Stimulated activated memory B cell treated with anti-CD40 and anti-IgM and Interleukin-4, amounts not matched to agents 10 μg/mL and 1 μg/mL and 100 μg/mL, for 72 hours (primary cell): Measurements from ENCODE around the gene MSL3.

Source experiments
- ATAC-seq: fragments of 150-1000 bp; cut with Tn5 transposase; 2 replicates; pipeline ENCODE4 v1.10.0; 2021
- H3K27ac Mint-ChIP-seq: one replicate; pipeline ENCODE4 v1.8.0; 2022; ENCODE audit warnings: mild to moderate bottlenecking, mixed read lengths
- H3K27me3 Mint-ChIP-seq: one replicate; pipeline ENCODE4 v1.8.0; 2022; ENCODE audit warnings: mixed read lengths
- H3K36me3 Mint-ChIP-seq: one replicate; pipeline ENCODE4 v1.8.0; 2022; ENCODE audit warnings: mixed read lengths
- H3K4me1 Mint-ChIP-seq: one replicate; pipeline ENCODE4 v1.8.0; 2022; ENCODE audit warnings: mixed read lengths
- H3K4me3 Mint-ChIP-seq: one replicate; pipeline ENCODE4 v1.8.0; 2022; ENCODE audit warnings: mild to moderate bottlenecking, moderate library complexity, mixed read lengths
- H3K9me3 Mint-ChIP-seq: one replicate; pipeline ENCODE4 v1.8.0; 2022; ENCODE audit warnings: mixed read lengths

Gene MSL3

DNA sequence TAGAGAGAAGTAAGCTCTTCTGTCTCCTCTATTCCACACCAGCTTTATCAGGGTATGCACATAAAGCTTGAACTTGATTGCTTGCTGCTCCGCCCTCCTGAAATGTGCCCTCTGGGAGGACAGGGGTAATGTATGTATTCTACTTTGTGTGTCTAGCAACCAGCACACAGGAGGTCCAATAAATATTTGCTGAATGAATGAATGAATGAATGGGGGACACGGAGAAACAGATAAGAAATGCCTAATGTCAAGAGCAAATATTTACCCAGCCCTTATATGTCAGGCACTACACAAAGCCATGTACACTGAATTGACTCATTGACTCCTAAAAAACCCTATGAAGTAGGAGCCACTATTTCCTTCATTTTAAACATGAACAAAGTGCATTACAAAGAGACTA is 2.3 kb upstream of the MSL3 start:
- Mint-ChIP-seq H3K27me3 (no peaks in the 10 kb centered on the region), H3K27ac (no peak overlapping the region), H3K4me1 (peaks cover 9% of the 10 kb centered on the region), H3K4me3 (no peak overlapping the region), H3K9me3 (no peaks in the 10 kb centered on the region), H3K36me3 (peaks cover under 1% of the 10 kb centered on the region)
- ATAC-seq = no peak

DNA sequence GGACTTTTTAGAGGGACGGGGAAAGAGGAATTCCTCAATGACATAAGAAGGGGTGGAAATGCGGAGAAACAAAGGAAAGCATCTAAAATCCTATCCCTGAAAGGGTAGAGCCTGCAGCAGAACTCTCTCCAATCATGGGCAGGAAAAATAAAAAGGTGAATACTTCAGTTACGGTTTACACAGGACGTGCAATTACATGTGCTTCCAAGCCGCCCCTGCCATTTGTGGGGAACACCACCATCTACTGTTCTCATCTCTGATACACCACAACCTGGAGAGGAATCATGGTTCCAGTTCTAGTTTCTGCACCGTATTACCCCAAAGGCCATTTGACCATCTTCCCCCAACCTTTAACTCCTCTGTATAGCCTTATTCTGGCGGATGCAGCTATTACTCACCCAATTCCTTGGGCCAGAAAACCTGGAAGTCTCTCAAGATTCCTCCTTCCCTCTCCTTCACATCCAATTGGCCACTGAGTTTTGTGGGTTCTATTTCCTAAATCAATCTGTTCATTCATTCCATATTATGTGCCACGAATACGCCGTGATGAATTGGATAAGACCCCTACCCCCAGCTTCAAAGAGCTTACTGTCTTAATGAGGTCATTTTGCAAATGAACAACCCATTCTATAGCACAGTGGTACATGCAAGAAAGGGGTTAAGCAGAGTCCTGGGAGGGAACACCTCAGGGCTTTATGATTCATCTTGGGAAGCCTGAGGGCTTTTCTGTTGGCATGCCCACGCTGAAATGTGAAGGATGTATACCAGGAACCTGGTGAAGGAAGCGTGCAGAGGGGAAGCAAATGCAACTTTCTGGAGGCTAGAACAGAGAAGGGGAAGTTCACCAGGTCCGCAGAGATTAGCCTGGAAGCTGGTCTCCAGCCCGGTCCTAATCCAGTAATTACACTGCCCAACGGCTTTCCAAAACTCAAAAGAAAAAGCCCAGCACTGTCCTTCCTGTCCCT is 1.4 kb upstream of the MSL3 start:
- H3K4me1 Mint-ChIP-seq = peaks cover 14% of the 10 kb centered on the region
- peaks cover 7% of the 10 kb centered on the region for H3K36me3 Mint-ChIP-seq
- H3K27ac Mint-ChIP-seq = peak overlapping the region; percentile 64
- H3K9me3 Mint-ChIP-seq = no peaks in the 10 kb centered on the region
- no peaks in the 10 kb centered on the region for H3K27me3 Mint-ChIP-seq
- ATAC-seq = no peak
- peak overlapping the region; percentile 75 for H3K4me3 Mint-ChIP-seq

DNA sequence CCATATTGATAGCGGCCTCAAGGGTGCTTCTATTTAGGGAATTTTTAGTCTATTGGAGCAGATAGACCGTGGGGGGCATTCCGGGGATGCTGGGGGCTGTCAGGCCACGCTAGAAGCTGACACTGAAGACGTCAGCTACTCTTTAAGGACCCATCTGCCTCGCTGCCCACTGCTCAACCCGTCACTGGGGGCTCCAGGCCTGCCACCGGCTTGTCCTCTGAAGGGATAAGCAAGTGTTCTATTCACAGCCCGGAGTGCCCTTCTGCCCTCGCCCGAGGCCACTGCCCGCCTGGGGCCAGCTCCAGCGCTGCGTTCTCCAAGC is 679 bp upstream of the MSL3 start:
- peaks cover 19% of the 10 kb centered on the region for H3K4me1 Mint-ChIP-seq
- no peak for ATAC-seq
- peak overlapping the region; percentile 64 for H3K27ac Mint-ChIP-seq
- H3K36me3 Mint-ChIP-seq = peaks cover 7% of the 10 kb centered on the region
- no peaks in the 10 kb centered on the region for H3K27me3 Mint-ChIP-seq
- peak overlapping the region; percentile 75 for H3K4me3 Mint-ChIP-seq
- no peaks in the 10 kb centered on the region for H3K9me3 Mint-ChIP-seq

DNA sequence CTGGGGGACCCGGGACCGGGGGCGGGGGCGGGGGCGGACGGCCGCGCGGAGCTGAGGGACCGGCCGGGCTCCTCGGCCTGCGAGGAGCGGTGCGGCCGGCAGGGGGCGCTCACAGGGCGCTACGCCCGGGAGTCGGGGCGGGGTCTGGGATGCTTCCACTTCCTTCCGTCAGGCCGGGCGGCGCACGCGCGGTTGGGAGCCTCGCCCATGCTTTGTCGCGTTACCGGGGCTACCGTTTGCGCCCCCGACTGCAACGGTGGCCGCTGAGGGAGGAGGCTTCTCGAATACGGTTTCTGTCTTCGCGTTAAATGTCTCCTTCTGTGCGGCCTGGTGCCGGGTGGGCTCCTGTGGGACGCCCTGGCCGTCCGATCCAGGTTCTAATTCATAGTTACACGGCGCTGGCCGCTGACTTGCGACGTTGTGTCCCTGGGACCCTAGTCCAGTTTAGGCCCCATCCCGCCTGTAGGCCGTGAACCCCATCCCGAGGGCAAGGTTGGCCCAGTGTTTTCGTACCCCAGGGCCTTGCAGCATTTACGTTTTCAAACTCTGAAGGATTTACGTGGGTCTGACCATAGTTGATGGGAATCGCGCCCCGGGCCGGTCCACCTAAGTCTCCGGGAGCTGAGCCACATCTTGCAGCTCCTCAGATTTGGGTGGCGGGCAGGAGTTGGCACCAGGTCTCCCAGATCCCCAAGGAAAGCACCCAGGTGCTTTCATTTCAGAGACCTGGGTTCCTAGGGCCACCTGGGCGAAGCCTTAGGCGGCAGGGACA is 549 bp downstream of the MSL3 start:
- H3K27ac Mint-ChIP-seq = peak overlapping the region; percentile 88
- no peaks in the 10 kb centered on the region for H3K27me3 Mint-ChIP-seq
- H3K36me3 Mint-ChIP-seq = peaks cover 9% of the 10 kb centered on the region
- H3K4me3 Mint-ChIP-seq = peak overlapping the region; percentile 96
- ATAC-seq = peak; percentile 80
- H3K9me3 Mint-ChIP-seq = no peaks in the 10 kb centered on the region
- H3K4me1 Mint-ChIP-seq = peaks cover 24% of the 10 kb centered on the region

DNA sequence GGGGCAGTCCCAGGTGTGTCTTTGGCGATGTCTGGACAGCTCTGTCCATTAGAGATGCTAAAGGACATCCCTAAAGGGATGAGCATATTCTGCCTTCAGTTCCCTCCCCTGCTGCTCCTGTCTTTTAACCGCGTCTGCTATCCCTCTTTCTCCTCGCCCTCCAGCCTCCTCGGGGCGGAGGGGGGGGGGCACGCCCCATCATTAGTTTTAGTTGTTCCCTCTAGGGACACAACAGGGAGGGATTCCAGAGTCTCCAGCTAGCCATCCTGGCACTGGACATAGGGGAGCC is 1.1 kb downstream of the MSL3 start:
- peak overlapping the region; percentile 96 for H3K4me3 Mint-ChIP-seq
- H3K4me1 Mint-ChIP-seq = peaks cover 30% of the 10 kb centered on the region
- H3K27ac Mint-ChIP-seq = peak overlapping the region; percentile 88
- H3K27me3 Mint-ChIP-seq = no peaks in the 10 kb centered on the region
- no peak for ATAC-seq
- no peaks in the 10 kb centered on the region for H3K9me3 Mint-ChIP-seq
- H3K36me3 Mint-ChIP-seq = peaks cover 14% of the 10 kb centered on the region

DNA sequence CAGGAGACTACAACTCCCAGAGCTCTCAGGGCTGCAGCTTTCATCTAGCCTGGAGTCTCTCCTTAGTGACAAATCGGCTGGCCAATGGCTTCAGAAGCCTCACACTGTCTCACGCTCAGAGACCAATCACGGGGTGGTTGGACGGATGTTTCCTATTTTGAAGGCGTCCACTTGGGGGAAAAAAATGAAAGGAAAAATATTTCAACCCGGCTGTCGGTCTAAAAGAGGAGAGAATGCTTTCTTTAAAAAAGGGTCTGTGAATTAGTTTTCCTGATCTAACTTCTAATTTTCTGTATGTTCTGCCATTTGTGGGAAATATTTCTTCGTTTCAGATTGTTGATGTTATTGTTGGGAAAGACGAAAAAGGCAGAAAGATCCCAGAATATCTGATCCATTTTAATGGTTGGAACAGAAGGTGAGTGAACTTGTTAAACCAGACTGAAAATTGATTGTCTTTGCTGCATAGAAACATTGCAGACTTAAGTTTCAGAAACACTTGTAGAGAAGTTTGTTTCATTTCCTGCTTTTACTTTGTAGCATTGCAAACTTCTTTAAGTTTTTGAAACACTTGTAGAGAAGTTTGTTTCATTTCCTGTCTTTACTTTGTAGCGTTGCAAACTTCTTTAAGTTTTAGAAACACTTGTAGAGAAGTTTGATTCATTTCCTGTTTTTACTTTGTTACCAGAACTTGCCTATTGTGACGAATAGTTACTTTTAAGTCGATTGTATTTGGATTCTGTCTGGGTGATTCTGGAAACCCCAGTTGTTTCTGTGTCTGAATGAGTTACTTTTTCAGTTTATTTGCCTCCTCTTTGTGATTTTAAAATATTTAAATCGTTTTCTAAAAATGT is 1.6 kb downstream of the MSL3 start:
- H3K4me1 Mint-ChIP-seq = peaks cover 35% of the 10 kb centered on the region
- H3K36me3 Mint-ChIP-seq = peaks cover 19% of the 10 kb centered on the region
- ATAC-seq = peak; percentile 91
- H3K27ac Mint-ChIP-seq = peak overlapping the region; percentile 88
- peak overlapping the region; percentile 96 for H3K4me3 Mint-ChIP-seq
- H3K27me3 Mint-ChIP-seq = no peaks in the 10 kb centered on the region
- no peaks in the 10 kb centered on the region for H3K9me3 Mint-ChIP-seq

DNA sequence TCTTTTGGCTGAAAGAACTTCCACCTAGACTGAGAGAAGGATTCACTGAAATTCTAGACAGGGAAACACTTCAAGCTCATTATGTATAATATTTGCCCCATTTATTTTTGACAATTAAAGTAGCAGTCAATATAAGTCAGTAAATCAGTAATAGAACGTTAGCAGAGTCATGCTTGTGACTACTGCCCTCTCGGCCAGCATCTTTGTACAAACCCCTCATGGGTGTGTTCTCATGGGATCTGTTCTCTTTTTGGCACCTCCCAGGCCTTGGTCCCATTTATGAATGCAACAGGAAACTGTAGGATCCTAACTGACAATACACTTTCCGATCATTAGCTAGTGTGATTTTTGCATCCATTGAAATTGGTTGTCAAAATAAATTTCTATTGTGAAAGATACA is 2.9 kb downstream of the MSL3 start:
- Mint-ChIP-seq H3K4me1 (peaks cover 42% of the 10 kb centered on the region), H3K36me3 (peaks cover 27% of the 10 kb centered on the region)
- ATAC-seq = no peak

DNA sequence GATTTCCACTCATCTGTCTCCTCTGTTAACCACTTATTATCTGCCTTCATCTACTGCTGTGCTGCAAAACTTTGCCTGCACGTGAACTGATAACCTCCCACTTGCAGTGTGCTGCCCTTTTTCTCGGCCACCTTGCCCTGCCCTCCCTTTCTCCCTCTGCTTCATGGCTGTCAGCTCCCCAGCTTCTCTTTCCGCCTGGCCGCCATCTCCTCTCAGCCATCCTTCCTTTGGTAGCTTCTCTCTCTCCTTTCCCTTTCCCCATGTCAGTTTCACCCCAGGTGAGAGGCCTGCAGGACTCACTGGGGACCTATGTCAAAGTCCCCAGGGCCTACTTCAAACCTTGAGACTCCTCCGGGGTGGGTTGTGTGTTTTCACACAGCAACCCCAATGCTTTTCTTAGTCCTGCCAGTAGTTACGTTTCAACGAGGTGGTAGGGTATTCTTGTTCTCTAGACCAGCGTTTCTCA is 6.6 kb downstream of the MSL3 start:
- Mint-ChIP-seq H3K36me3 (peaks cover 40% of the 10 kb centered on the region), H3K4me3 (peak overlapping the region; percentile 38), H3K27me3 (no peaks in the 10 kb centered on the region), H3K27ac (peak overlapping the region; percentile 81), H3K4me1 (peaks cover 40% of the 10 kb centered on the region), H3K9me3 (no peaks in the 10 kb centered on the region)
- ATAC-seq = no peak

More for the DNA sequence above, 2.9 kb downstream of the MSL3 start:
- Mint-ChIP-seq H3K27me3 (no peaks in the 10 kb centered on the region), H3K27ac (peak overlapping the region; percentile 88), H3K4me3 (peak overlapping the region; percentile 39), H3K9me3 (no peaks in the 10 kb centered on the region)

DNA sequence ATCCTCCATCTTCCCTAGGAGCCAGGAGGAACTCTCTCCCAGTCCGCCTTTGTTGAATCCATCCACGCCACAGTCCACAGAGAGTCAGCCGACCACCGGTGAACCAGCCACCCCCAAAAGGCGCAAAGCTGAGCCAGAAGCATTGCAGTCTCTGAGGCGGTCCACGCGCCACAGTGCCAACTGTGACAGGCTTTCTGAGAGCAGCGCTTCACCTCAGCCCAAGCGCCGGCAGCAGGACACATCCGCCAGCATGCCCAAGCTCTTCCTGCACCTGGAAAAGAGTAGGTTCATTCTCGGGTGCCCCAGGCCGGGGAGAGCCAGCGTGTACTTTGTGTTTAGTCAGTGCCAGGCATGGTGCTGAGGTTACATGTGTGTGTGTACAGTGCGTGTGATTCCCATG is 7.4 kb downstream of the MSL3 start:
- Mint-ChIP-seq H3K36me3 (peaks cover 40% of the 10 kb centered on the region), H3K27ac (peak overlapping the region; percentile 81), H3K4me1 (peaks cover 40% of the 10 kb centered on the region), H3K9me3 (no peaks in the 10 kb centered on the region), H3K27me3 (no peaks in the 10 kb centered on the region), H3K4me3 (no peak overlapping the region)
- ATAC-seq = no peak

DNA sequence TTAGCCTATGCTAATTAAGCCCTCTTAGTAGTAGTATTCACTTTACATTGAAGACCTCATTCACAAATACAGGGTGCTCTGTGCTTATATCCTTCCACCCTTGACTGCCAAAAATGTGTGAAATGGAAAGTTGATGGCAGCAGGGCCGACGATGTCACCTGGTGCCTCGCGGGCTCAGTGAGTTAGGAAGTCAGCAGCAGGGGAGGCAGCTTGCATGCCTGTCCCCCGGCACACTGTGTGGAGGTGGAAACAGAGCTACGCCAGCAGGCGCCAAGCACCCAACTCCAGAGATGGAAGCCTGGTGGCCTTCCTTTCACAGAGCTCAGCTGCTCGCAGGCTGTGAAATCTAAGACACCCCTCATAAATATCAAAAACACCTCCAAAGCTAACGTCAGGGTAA is 8.4 kb downstream of the MSL3 start:
- Mint-ChIP-seq H3K9me3 (no peaks in the 10 kb centered on the region), H3K4me3 (no peak overlapping the region), H3K36me3 (peaks cover 34% of the 10 kb centered on the region), H3K27me3 (no peaks in the 10 kb centered on the region), H3K27ac (no peak overlapping the region), H3K4me1 (peaks cover 35% of the 10 kb centered on the region)
- ATAC-seq = no peak

DNA sequence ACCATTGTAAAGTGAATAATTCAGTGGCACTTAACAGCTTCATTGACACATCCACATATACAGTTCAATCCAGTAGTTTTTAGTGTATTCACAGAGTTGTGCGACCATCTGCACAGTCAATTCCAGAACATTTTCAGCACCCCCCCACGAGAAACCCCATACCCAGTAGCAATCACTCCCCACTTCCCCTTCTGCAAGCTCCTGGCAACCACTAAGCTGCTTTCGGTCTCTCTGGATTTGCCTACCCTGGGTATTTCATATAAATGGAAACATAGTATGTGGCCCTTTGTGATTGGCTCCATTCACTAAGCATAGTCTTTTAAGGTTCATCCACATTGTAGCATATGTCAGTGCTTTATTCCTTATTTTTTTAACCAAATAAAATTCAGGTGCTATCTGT is 10.0 kb downstream of the MSL3 start:
- Mint-ChIP-seq H3K27me3 (no peaks in the 10 kb centered on the region), H3K4me3 (no peak overlapping the region), H3K9me3 (no peaks in the 10 kb centered on the region), H3K36me3 (peaks cover 34% of the 10 kb centered on the region), H3K27ac (peak overlapping the region; percentile 46), H3K4me1 (peaks cover 30% of the 10 kb centered on the region)
- peak; percentile 82 for ATAC-seq

DNA sequence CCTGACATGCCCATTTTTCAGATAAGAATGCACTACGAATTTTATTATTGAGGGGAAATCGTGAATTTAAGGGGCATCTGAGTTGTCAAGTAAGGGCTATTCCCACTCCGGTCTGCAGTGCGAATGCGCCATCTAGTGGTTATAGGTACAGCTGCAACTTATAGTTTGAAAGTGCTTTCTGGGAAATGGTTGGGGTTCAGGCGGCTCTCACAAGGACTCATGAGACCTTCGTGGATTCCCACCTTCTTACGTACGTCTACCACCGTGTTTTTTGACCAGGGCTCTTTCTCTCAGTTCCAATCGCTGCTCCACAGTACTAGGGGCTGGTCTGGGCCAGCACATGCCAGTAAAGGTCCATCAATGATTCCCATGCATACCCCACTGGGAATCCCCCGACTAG is 12.3 kb downstream of the MSL3 start:
- no peak overlapping the region for H3K4me3 Mint-ChIP-seq
- peak; percentile 67 for ATAC-seq
- H3K4me1 Mint-ChIP-seq = peaks cover 7% of the 10 kb centered on the region
- H3K27me3 Mint-ChIP-seq = no peaks in the 10 kb centered on the region
- peak overlapping the region; percentile 69 for H3K27ac Mint-ChIP-seq
- no peaks in the 10 kb centered on the region for H3K9me3 Mint-ChIP-seq
- H3K36me3 Mint-ChIP-seq = peaks cover 33% of the 10 kb centered on the region

DNA sequence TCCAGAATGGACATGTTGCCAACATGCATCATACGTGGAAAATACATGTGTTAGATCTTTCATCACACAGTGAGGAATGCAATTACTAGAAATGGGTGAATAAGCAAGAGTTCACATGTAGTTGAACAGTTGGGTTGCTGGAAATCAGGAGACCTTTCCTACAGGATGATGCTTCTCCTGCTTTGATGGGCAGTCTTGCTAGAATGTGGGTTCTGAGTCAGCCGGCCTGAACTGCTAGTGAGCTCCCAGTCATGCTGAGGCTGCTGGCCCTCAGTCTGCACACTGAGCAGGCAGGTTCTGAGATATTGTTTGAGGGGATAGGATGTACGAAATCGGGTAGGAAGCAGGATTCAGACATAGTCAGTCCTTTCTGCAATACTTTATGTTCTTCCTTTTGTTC is 20.2 kb downstream of the MSL3 start:
- H3K9me3 Mint-ChIP-seq = no peaks in the 10 kb centered on the region
- no peak for ATAC-seq
- no peaks in the 10 kb centered on the region for H3K27me3 Mint-ChIP-seq
- no peak overlapping the region for H3K27ac Mint-ChIP-seq
- H3K4me3 Mint-ChIP-seq = no peak overlapping the region
- no peaks in the 10 kb centered on the region for H3K4me1 Mint-ChIP-seq
- H3K36me3 Mint-ChIP-seq = peaks cover 33% of the 10 kb centered on the region

DNA sequence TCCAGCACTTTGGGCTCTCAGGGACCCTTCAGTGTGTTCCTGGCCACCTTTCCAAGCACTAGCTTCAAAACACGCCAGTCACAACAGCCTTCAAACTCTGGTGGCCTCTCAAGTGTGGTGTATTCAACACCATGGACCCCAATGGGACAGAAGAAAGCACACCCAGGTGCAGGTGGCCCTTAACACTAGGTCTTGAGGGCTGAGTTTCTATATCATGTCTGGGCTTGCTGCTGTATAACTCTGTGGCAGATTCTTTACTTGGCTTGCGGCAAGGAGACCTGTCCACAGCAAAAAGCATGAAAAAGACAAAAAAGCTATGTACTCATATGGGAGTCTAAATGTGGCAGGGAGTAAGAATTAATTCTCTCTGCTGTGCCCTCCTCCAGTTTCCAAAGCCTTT is 23.1 kb downstream of the MSL3 start:
- H3K36me3 Mint-ChIP-seq = peaks cover 11% of the 10 kb centered on the region
- no peak overlapping the region for H3K4me3 Mint-ChIP-seq
- no peaks in the 10 kb centered on the region for H3K27me3 Mint-ChIP-seq
- H3K9me3 Mint-ChIP-seq = no peaks in the 10 kb centered on the region
- no peak overlapping the region for H3K27ac Mint-ChIP-seq
- no peak for ATAC-seq
- no peaks in the 10 kb centered on the region for H3K4me1 Mint-ChIP-seq

DNA sequence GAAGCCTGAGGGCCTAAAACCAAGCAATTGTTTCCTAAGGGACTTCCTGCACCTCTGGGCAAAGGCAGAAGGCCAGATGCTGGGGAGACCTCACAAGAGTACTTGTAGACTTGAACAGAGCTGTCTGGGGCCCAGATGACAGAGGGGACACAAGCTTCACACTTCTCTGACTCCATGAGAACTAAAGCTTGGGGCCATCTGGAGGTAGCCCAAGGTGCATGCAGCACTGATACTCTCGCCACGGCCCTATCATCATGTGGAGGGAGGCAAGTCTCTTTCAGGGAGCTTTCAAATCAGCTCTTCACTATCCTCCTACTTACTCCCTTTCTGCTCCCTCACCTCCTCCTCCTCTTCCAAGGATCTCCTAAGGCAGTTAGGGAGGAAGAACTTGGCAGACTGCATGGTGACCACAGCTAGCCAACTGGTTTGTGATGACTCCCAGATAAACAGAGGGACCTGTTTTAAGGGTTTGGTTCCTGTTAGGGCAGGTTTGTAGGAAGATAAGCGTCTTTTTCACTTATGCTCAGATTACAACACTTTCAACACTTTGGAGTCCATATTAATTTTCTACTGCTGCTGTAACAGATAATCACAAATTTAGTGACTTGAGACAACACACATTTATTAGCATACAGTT is 23.8 kb downstream of the MSL3 start:
- Mint-ChIP-seq H3K4me3 (no peak overlapping the region), H3K9me3 (no peaks in the 10 kb centered on the region), H3K27me3 (no peaks in the 10 kb centered on the region), H3K27ac (no peak overlapping the region), H3K4me1 (no peaks in the 10 kb centered on the region), H3K36me3 (peaks cover 11% of the 10 kb centered on the region)
- no peak for ATAC-seq
